LNCAP (cell line): ENCODE results near the gene ABCC1.

ENCODE experiments used
- CTCF ChIP-seq: fragments of 450-650 bp; IDR thresholded peaks from 2 replicates; pipeline ENCODE4 v1.5.1; 2017; ENCODE audit warnings: mild to moderate bottlenecking

The ABCC1 gene

GRCh38 chr16:15993946-15994665 is 44.7 kb downstream of the ABCC1 start:
- no peak for TF ChIP-seq CTCF

GRCh38 chr16:15996432-15997109 is 47.2 kb downstream of the ABCC1 start:
- TF ChIP-seq CTCF, result no peak

GRCh38 chr16:16000685-16001084 is 51.3 kb downstream of the ABCC1 start:
- no peak for TF ChIP-seq CTCF

GRCh38 chr16:16001596-16002255 is 52.3 kb downstream of the ABCC1 start:
- no peak for TF ChIP-seq CTCF

- no peak for TF ChIP-seq CTCF
Measured at GRCh38 chr16:16003719-16004313, 54.4 kb downstream of the ABCC1 start.

GRCh38 chr16:16004314-16004749 is 54.9 kb downstream of the ABCC1 start:
- no peak for TF ChIP-seq CTCF

GRCh38 chr16:16005721-16006120 is 56.3 kb downstream of the ABCC1 start:
- TF ChIP-seq CTCF, result no peak
